GM18873 (cell line): ENCODE data around the gene KRT3.

Experiments used
- ATAC-seq: cut with Tn5 transposase; IDR thresholded peaks from one replicate; pipeline ENCODE4 v1.9.1; 2021; ENCODE audit warnings: mild to moderate bottlenecking, moderate library complexity, moderate number of reproducible peaks; ENCODE audit not compliant: unreplicated experiment, low FRiP score

KRT3 gene

GRCh38 chr12:52795694-52796428, at the start of gene KRT3:
TSS of gene KRT3 (minus strand) at chr12:52796117. CDS start at chr12:52796042, 75 bp downstream.
- ATAC-seq: no peak

GRCh38 chr12:52844386-52844785, 48.5 kb upstream of the KRT3 start:
- ATAC-seq: no peak

GRCh38 chr12:52839436-52840105, 43.7 kb upstream of the KRT3 start:
- ATAC-seq: no peak

GRCh38 chr12:52838609-52839435, 42.9 kb upstream of the KRT3 start:
- ATAC-seq: no peak

GRCh38 chr12:52837781-52838608, 42.1 kb upstream of the KRT3 start:
- ATAC-seq: no peak

GRCh38 chr12:52837413-52837741, 41.5 kb upstream of the KRT3 start:
- ATAC-seq: no peak

GRCh38 chr12:52836491-52837412, 40.8 kb upstream of the KRT3 start:
- ATAC-seq: no peak

GRCh38 chr12:52836042-52836466, 40.1 kb upstream of the KRT3 start:
- no peak for ATAC-seq

GRCh38 chr12:52835271-52836041, 39.5 kb upstream of the KRT3 start:
- ATAC-seq: no peak

- ATAC-seq: no peak
Measured at GRCh38 chr12:52834727-52835001, 38.7 kb upstream of the KRT3 start.

- ATAC-seq: no peak
Measured at GRCh38 chr12:52833922-52834726, 38.2 kb upstream of the KRT3 start, which contains the start of gene KRT79. TSS of gene KRT79 (minus strand) at chr12:52834311. CDS start at chr12:52834260, 51 bp downstream.

- ATAC-seq: no peak
Measured at GRCh38 chr12:52832985-52833905, 37.3 kb upstream of the KRT3 start.

GRCh38 chr12:52832451-52832850, 36.5 kb upstream of the KRT3 start:
- ATAC-seq: no peak

- ATAC-seq: no peak
Measured at GRCh38 chr12:52831251-52831650, 35.3 kb upstream of the KRT3 start.

GRCh38 chr12:52829986-52830770, 34.3 kb upstream of the KRT3 start:
- ATAC-seq: no peak

GRCh38 chr12:52828591-52829021, 32.7 kb upstream of the KRT3 start:
- no peak for ATAC-seq
